ENCODE measurements around the gene FZD1. TPM values are rescaled to one million over a fixed set of nuclear protein-coding genes. Genes with fewer than 3 reads are reported as not detected.

Gene FZD1
- total and polyA plus RNA-seq, 2 of the 13 experiments (the other 11 are each of a cell fraction or from before 2014, with no cell fraction given), result 0.22 to 0.80 TPM

DNA sequence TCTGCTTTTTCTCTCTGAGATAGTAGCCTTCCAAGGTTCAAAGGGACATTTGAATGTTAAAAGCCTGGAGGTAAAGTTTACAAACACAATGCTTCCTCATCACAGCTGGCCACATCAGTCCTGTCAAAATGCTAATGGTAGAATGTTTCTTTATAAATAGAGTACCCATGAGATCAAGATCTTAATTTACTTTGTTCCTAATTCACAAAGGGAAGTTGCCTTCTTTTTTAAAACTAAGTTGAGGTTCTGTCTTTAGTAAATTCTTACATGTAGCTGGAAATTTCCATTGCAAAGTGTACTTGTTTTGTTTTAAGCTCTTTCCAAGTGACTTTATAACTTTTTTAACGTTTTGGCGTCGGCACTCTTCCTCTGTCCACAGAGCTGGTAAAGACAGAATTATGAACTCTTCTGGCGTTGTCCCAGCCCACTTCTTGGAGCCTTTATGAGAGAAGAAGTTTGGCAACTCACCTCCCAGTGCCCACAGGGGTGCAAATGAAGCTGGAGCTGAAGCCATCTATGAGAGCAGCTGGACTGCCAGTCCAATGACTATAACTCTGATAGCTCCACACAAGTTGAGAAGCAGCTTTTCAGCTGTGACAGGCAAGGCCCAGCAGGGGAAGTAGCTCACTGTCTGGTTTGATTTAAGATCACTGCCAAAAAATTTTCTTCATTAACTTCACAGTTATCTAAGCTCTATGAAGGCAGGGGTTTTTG is 23.3 kb downstream of the FZD1 start:
- no peaks in the 10 kb centered on the region for H4K20me1 ChIP-seq (ENCODE audit: insufficient read depth, low read length)
- ChIA-PET CTCF (ENCODE audit: low intra/inter-chr PET ratio, low total read pairs) (interaction anchor here (0.7 kb wide), 1 partner anchor 349 kb away, joined by 3 read pairs; no protein-coding TSS in a partner anchor), POLR2A (no interaction called here)
- H3K4me1 ChIP-seq (ENCODE audit: insufficient read depth, low read length), result no peaks in the 10 kb centered on the region
- 23% methylated on average over 4 of the region's 4 CpGs for WGBS (ENCODE audit: low lambda C conversion rate)
- BruUV-seq (replicated peaks), result no TSS peak
- H3K79me2 ChIP-seq (ENCODE audit: insufficient read depth, low read length), result no peaks in the 10 kb centered on the region
- H3K9me3 ChIP-seq (ENCODE audit: low read length), result no peaks in the 10 kb centered on the region
- no peak for ATAC-seq
- H2AFZ ChIP-seq (ENCODE audit: low read length), result no peak overlapping the region
- DNase-seq (ENCODE audit: low spot score), result no peak
- no peak overlapping the region for H3K4me3 ChIP-seq (replicated peaks in 1 of 3; ENCODE audit: insufficient read depth in 1 of 3, low read depth in 2 of 3, low read length in 3 of 3)
- H3K9ac ChIP-seq (ENCODE audit: insufficient read depth, low read depth, low read length), result no peak overlapping the region
- no peaks in the 10 kb centered on the region for H3K27me3 ChIP-seq (ENCODE audit: control insufficient read depth in 1 of 2, insufficient read depth in 2 of 2, low read length in 2 of 2)
- in situ Hi-C loops (cut with HindIII; ENCODE audit: extremely low pct_ligation_motif_present, low pct_unique_long_range_greater_than_20kb) (loop anchor here (5.0 kb wide), 1 partner anchor 350 kb away; no protein-coding TSS in a partner anchor), intact Hi-C loops (cut with micrococcal nuclease; ENCODE audit: unreplicated experiment) (loop anchor here (1.0 to 10.0 kb wide), 3 partner anchors 203 to 497 kb away; no protein-coding TSS in a partner anchor)
- no peak overlapping the region for H3K4me2 ChIP-seq (ENCODE audit: low read depth, low read length)
- H3K36me3 ChIP-seq (replicated peaks in 1 of 2; ENCODE audit: control insufficient read depth in 1 of 2, insufficient read depth in 2 of 2, low read length in 2 of 2), result no peaks in the 10 kb centered on the region
- FAIRE-seq, result no peak
- H3K27ac ChIP-seq (ENCODE audit: extremely low read length, insufficient read depth, low read length), result no peak overlapping the region
- no peak for TF ChIP-seq PHF20 (CRISPR knock-in tag; IDR thresholded peaks at IDR 0.05)
- TF ChIP-seq HNRNPL (IDR thresholded peaks at IDR 0.05; ENCODE audit: low read depth, low read length), result no peak
- TF ChIP-seq ZNF432 (CRISPR knock-in tag; IDR thresholded peaks at IDR 0.05; ENCODE audit: borderline replicate concordance), result no peak
- no peak for TF ChIP-seq ZBTB21 (CRISPR knock-in tag; IDR thresholded peaks at IDR 0.05)
- TF ChIP-seq SMARCE1 (IDR thresholded peaks at IDR 0.05; ENCODE audit: borderline replicate concordance), result no peak
- no peak for TF ChIP-seq NR3C1 (CRISPR knock-in tag; IDR thresholded peaks at IDR 0.05)
- no peak for TF ChIP-seq PRMT3 (CRISPR knock-in tag; IDR thresholded peaks at IDR 0.05; ENCODE audit: borderline replicate concordance, low read depth)
- TF ChIP-seq SIN3B (IDR thresholded peaks at IDR 0.05; ENCODE audit: low read length), result no peak
- no peak for TF ChIP-seq ZNF672 (CRISPR knock-in tag; IDR thresholded peaks at IDR 0.05)
- TF ChIP-seq ZNF333 (CRISPR knock-in tag; IDR thresholded peaks at IDR 0.05; ENCODE audit: borderline replicate concordance), result no peak
- TF ChIP-seq STAT5B (CRISPR knock-in tag; IDR thresholded peaks at IDR 0.05), result no peak
- TF ChIP-seq, protein P1, sequence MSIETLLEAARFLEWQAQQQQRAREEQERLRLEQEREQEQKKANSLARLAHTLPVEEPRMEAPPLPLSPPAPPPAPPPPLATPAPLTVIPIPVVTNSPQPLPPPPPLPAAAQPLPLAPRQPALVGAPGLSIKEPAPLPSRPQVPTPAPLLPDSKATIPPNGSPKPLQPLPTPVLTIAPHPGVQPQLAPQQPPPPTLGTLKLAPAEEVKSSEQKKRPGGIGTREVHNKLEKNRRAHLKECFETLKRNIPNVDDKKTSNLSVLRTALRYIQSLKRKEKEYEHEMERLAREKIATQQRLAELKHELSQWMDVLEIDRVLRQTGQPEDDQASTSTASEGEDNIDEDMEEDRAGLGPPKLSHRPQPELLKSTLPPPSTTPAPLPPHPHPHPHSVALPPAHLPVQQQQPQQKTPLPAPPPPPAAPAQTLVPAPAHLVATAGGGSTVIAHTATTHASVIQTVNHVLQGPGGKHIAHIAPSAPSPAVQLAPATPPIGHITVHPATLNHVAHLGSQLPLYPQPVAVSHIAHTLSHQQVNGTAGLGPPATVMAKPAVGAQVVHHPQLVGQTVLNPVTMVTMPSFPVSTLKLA (IDR thresholded peaks at IDR 0.05), result no peak
